GM13976 (cell line): Measurements from ENCODE around the gene TCFL5.

ENCODE experiments used
- DNase-seq: peaks from one replicate; pipeline ENCODE4 v3.0.0; 2012; ENCODE audit warnings: low spot score
- in situ Hi-C: fragments of 300-500 bp; cut with MboI; formaldehyde crosslinking; loops from one replicate; pipeline ENCODE4 v1.12.0; 2022; ENCODE audit warnings: low sequenced_read_pairs, mixed read lengths, inconsistent platforms; ENCODE audit not compliant: unreplicated experiment
- TF ChIP-seq, protein P1 (sequence below): IDR thresholded peaks from 2 replicates; pipeline ENCODE4 v1.5.1; 2012; ENCODE audit warnings: borderline replicate concordance, mild to moderate bottlenecking; ENCODE audit not compliant: insufficient read depth; ENCODE audit errors: extremely low read depth, missing control alignments, control extremely low read depth

TCFL5 gene

GRCh38 chr20:62805711-62806382, 55.8 kb downstream of the TCFL5 start:
- in situ Hi-C loops: no loop called here
- TF ChIP-seq, protein P1, sequence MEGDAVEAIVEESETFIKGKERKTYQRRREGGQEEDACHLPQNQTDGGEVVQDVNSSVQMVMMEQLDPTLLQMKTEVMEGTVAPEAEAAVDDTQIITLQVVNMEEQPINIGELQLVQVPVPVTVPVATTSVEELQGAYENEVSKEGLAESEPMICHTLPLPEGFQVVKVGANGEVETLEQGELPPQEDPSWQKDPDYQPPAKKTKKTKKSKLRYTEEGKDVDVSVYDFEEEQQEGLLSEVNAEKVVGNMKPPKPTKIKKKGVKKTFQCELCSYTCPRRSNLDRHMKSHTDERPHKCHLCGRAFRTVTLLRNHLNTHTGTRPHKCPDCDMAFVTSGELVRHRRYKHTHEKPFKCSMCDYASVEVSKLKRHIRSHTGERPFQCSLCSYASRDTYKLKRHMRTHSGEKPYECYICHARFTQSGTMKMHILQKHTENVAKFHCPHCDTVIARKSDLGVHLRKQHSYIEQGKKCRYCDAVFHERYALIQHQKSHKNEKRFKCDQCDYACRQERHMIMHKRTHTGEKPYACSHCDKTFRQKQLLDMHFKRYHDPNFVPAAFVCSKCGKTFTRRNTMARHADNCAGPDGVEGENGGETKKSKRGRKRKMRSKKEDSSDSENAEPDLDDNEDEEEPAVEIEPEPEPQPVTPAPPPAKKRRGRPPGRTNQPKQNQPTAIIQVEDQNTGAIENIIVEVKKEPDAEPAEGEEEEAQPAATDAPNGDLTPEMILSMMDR: no peak
- DNase-seq: no peak

- in situ Hi-C loops: no loop called here
- TF ChIP-seq, protein P1: no peak
- peak; percentile 62 for DNase-seq
Measured at GRCh38 chr20:62805155-62805710, 56.4 kb downstream of the TCFL5 start.

- TF ChIP-seq, protein P1: no peak
- in situ Hi-C loops: no loop called here
- DNase-seq: peak; percentile 93
Measured at GRCh38 chr20:62804627-62805154, 56.9 kb downstream of the TCFL5 start, which contains the start of gene OGFR. TSS of gene OGFR (plus strand) at chr20:62804835. CDS start at chr20:62804860, 25 bp downstream.

DNA sequence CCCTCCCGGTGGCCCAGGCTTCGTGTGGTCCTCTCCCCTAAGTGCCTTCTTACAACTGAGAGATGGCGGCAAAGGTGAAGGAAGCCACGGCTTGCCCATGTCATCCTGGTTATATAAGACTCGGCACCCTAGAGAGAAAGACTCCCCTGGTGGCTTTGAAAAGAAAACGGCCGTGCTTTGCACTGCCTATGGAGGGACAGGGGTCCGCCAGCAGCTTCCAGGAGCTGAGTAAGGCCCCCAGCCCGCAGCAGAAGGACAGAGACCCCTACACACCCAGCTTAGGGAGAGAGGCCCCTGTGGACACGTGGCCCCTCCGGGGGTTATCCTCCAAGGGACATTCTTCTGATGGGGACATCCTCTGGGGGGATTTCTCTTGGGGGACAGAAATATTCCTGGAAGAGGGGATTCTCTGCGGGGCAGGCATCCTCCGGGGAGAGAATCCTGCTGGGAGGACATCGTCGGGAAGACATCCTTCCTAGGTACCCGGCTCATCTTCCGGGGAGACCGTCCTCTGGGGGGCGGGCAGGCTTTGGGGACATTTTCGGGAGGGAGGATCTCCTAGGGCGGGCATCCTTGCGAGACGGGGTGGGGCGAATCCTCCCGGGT, 57.5 kb downstream of the TCFL5 start:
- in situ Hi-C loops: no loop called here
- no peak for DNase-seq
- TF ChIP-seq, protein P1: no peak

GRCh38 chr20:62802026-62802712, 59.5 kb downstream of the TCFL5 start:
- TF ChIP-seq, protein P1: no peak
- DNase-seq: no peak
- in situ Hi-C loops: no loop called here

DNA sequence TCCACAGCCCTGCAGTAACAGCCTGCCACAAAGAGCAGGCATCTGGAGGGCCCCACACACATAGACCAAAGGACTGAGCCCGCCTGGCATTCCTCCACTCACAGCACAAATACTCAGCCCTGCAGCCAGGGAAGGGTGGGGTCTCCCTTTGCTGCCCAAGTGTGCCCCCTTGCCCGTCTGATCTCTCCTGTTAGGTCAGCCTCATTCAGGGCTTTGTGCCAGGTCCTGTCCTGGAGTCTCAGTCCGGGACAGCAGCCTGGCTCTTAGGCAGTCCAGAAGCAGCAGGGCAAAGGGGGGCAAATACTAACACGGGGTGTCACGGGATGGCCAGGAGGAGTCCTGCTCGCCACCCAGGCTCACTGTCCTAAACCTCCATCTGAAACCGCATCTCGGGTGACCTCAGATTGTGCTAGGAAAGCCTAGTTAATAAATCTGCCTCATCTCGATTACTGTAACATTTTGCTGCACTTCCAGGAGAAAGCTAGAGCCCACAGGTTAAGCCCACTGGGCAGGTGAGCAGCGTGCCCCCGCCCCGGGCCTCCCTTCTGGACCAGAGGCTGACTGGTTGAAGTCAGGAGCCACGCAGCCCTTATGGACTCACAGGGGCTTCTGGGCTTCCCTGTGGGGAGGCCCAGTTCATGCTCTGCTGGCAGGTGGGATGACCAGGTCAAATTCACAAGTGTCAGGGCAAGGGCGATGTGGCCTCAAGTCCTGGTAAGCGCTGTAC, 60.2 kb downstream of the TCFL5 start:
- TF ChIP-seq, protein P1: no peak
- in situ Hi-C loops: no loop called here
- no peak for DNase-seq
